KOPT-K1 (cell line): ENCODE measurements around the gene CAPN14.

Experiments
- H3K27ac ChIP-seq: fragments of 200-600 bp; sonication (generic); 2 replicates; pipeline ENCODE4 v1.5.1; 2016; ENCODE audit warnings: antibody characterized with exemption, mild to moderate bottlenecking, low read depth, low read length; ENCODE audit not compliant: poor library complexity, severe bottlenecking
- H3K36me3 ChIP-seq: fragments of 200-600 bp; sonication (generic); 2 replicates; pipeline ENCODE4 v1.5.1; 2017; ENCODE audit warnings: antibody characterized with exemption, mild to moderate bottlenecking, low read length, moderate library complexity; ENCODE audit not compliant: insufficient read depth
- H3K9me3 ChIP-seq: fragments of 200-600 bp; sonication (generic); 2 replicates; pipeline ENCODE4 v1.5.1; 2017; ENCODE audit warnings: antibody characterized with exemption, low read length, mild to moderate bottlenecking; ENCODE audit not compliant: insufficient read depth, poor library complexity, severe bottlenecking

CAPN14 gene

GRCh38 chr2:31222071-31222470 is 4.8 kb upstream of the CAPN14 start:
- Histone ChIP-seq H3K9me3 (no peaks in the 10 kb centered on the region), H3K27ac (no peak overlapping the region), H3K36me3 (no peaks in the 10 kb centered on the region)

- Histone ChIP-seq H3K27ac (no peak overlapping the region), H3K9me3 (no peaks in the 10 kb centered on the region), H3K36me3 (no peaks in the 10 kb centered on the region)
Measured at GRCh38 chr2:31221544-31221943, 4.2 kb upstream of the CAPN14 start.

GRCh38 chr2:31219131-31219969 is 2.0 kb upstream of the CAPN14 start:
- Histone ChIP-seq H3K9me3 (no peaks in the 10 kb centered on the region), H3K27ac (no peak overlapping the region)

GRCh38 chr2:31216734-31217133 is 581 bp downstream of the CAPN14 start:
- no peak overlapping the region for H3K27ac ChIP-seq
- H3K36me3 ChIP-seq, result no peaks in the 10 kb centered on the region

More at GRCh38 chr2:31219131-31219969, 2.0 kb upstream of the CAPN14 start:
- H3K36me3 ChIP-seq, result no peaks in the 10 kb centered on the region

GRCh38 chr2:31214444-31214915 is 2.8 kb downstream of the CAPN14 start:
- H3K36me3 ChIP-seq, result no peaks in the 10 kb centered on the region
- H3K9me3 ChIP-seq, result no peaks in the 10 kb centered on the region
- peak overlapping the region; percentile 10 for H3K27ac ChIP-seq

More at GRCh38 chr2:31216734-31217133, 581 bp downstream of the CAPN14 start:
- H3K9me3 ChIP-seq, result no peaks in the 10 kb centered on the region

GRCh38 chr2:31213601-31214443 is 3.5 kb downstream of the CAPN14 start:
- Histone ChIP-seq H3K36me3 (no peaks in the 10 kb centered on the region), H3K27ac (peak overlapping the region; percentile 10), H3K9me3 (no peaks in the 10 kb centered on the region)

GRCh38 chr2:31212659-31213600 is 4.4 kb downstream of the CAPN14 start:
- Histone ChIP-seq H3K9me3 (no peaks in the 10 kb centered on the region), H3K36me3 (no peaks in the 10 kb centered on the region), H3K27ac (no peak overlapping the region)

GRCh38 chr2:31208240-31208639 is 9.1 kb downstream of the CAPN14 start:
- no peak overlapping the region for H3K27ac ChIP-seq
- H3K9me3 ChIP-seq, result no peaks in the 10 kb centered on the region
- H3K36me3 ChIP-seq, result no peaks in the 10 kb centered on the region

GRCh38 chr2:31207790-31208189 is 9.5 kb downstream of the CAPN14 start:
- Histone ChIP-seq H3K27ac (no peak overlapping the region), H3K36me3 (no peaks in the 10 kb centered on the region), H3K9me3 (no peaks in the 10 kb centered on the region)

- Histone ChIP-seq H3K9me3 (no peaks in the 10 kb centered on the region), H3K36me3 (no peaks in the 10 kb centered on the region), H3K27ac (no peak overlapping the region)
Measured at GRCh38 chr2:31205613-31206012, 11.7 kb downstream of the CAPN14 start.

- Histone ChIP-seq H3K9me3 (no peaks in the 10 kb centered on the region), H3K27ac (no peak overlapping the region), H3K36me3 (no peaks in the 10 kb centered on the region)
Measured at GRCh38 chr2:31205186-31205585, 12.1 kb downstream of the CAPN14 start.

- no peaks in the 10 kb centered on the region for H3K36me3 ChIP-seq
- H3K27ac ChIP-seq, result no peak overlapping the region
Measured at GRCh38 chr2:31204783-31205182, 12.5 kb downstream of the CAPN14 start.

GRCh38 chr2:31203916-31204315 is 13.4 kb downstream of the CAPN14 start:
- Histone ChIP-seq H3K27ac (no peak overlapping the region), H3K36me3 (no peaks in the 10 kb centered on the region), H3K9me3 (no peaks in the 10 kb centered on the region)

More at GRCh38 chr2:31204783-31205182, 12.5 kb downstream of the CAPN14 start:
- no peaks in the 10 kb centered on the region for H3K9me3 ChIP-seq

GRCh38 chr2:31202833-31203232 is 14.5 kb downstream of the CAPN14 start:
- Histone ChIP-seq H3K27ac (no peak overlapping the region), H3K36me3 (no peaks in the 10 kb centered on the region), H3K9me3 (no peaks in the 10 kb centered on the region)
